Measurements from ENCODE around the gene TCF4. TPM values are rescaled to one million over a fixed set of nuclear protein-coding genes. Genes with fewer than 3 reads are reported as not detected.

The TCF4 gene
- total and polyA plus RNA-seq, 2 donors (not counting 1 experiment from before 2014, with no cell fraction given) = 68.5 to 353 TPM

GRCh38 chr18:55587418-55588110, 428 bp downstream of the TCF4 start:
- Histone ChIP-seq H3K27ac (ENCODE audit: low read length in 2 of 2) (peak overlapping the region; percentile 23 to 82), H3K36me3 (replicated peaks in 1 of 2; ENCODE audit: control extremely low read depth in 1 of 2, control insufficient read depth in 1 of 2, extremely low read depth in 1 of 2, insufficient read depth in 2 of 2, low read length in 1 of 2) (no peaks in the 10 kb centered on the region), H3K79me2 (ENCODE audit: control insufficient read depth, insufficient read depth, low read length) (peaks cover 20% of the 10 kb centered on the region), H3K4me3 (ENCODE audit: control extremely low read depth in 1 of 5, extremely low read depth in 1 of 5, insufficient read depth in 1 of 5, low read depth in 2 of 5, low read length in 4 of 5) (peak overlapping the region; percentile 62 to 80 (median 71)), H3K9me3 (ENCODE audit: control extremely low read depth in 1 of 3, control insufficient read depth in 2 of 3, insufficient read depth in 1 of 3, low read length in 2 of 3) (peaks cover 0 to 4% (median 0%) of the 10 kb centered on the region in 3 donors), H3K27me3 (replicated peaks in 1 of 4; ENCODE audit: control extremely low read depth in 1 of 4, control insufficient read depth in 3 of 4, insufficient read depth in 4 of 4, low read length in 3 of 4) (peaks cover 0 to 6% (median 2%) of the 10 kb centered on the region in 4 experiments), H2AFZ (ENCODE audit: insufficient read depth, low read depth, low read length, poor library complexity, severe bottlenecking) (peak overlapping the region; percentile 78), H3K4me2 (replicated peaks; ENCODE audit: low read depth, low read length, poor library complexity, severe bottlenecking) (peak overlapping the region; percentile 78), H4K20me1 (ENCODE audit: control insufficient read depth, insufficient read depth, low read length, poor library complexity, severe bottlenecking) (no peaks in the 10 kb centered on the region), H3K4me1 (ENCODE audit: control insufficient read depth in 2 of 2, insufficient read depth in 2 of 2, low read length in 2 of 2) (peaks cover 20 to 21% of the 10 kb centered on the region in 2 donors), H3K9ac (ENCODE audit: low read length) (peak overlapping the region; percentile 68)
- Mint-ChIP-seq H3K27me3 (peaks cover 12% of the 10 kb centered on the region), H3K4me3 (peak overlapping the region; percentile 94), H3K9me3 (ENCODE audit: insufficient read depth) (no peaks in the 10 kb centered on the region), H3K27ac (peak overlapping the region; percentile 89), H3K4me1 (peaks cover 41% of the 10 kb centered on the region)
- ChIA-PET CTCF (interaction anchor here (1.0 kb wide), 1 partner anchor 118 kb away, joined by 5 read pairs; no protein-coding TSS in a partner anchor), POLR2A (interaction anchor here (0.6 to 1.0 kb wide), 6 partner anchors 164 to 1448 kb away, joined by 3 to 7 read pairs (median 4); no protein-coding TSS in a partner anchor)
- TF ChIP-seq EZH2 (IDR thresholded peaks at IDR 0.05; ENCODE audit: borderline replicate concordance, insufficient read depth, low read depth, low read length, poor library complexity, severe bottlenecking) (no peak), CTCF (IDR thresholded peaks at IDR 0.05) (no peak)
- intact Hi-C loops (cut with micrococcal nuclease) = loop anchor here (2.0 to 5.0 kb wide), 7 partner anchors 80 to 1050 kb away; partner anchors contain the start of gene TXNL1
- DNase-seq (peak; percentile 69), ATAC-seq (ENCODE audit: low read depth) (peak; percentile 31)
- WGBS (ENCODE audit: insufficient coverage) = 0% methylated on average over 43 of the region's 63 CpGs

All from B cell (primary cell).